Activated CD4-positive, alpha-beta T cell treated with anti-CD3 and anti-CD28 coated beads, Interleukin-2, amount 50 U/mL, for 48 hours (primary cell): ENCODE measurements around the gene RABGAP1L.
A peak's percentile ranks its signal among the peaks of the same experiment; 100 is the strongest.

Source experiments
- DNase-seq, 2 experiments: peaks; one replicate each; pipeline ENCODE4 v3.0.0-alpha.2; 2020

Gene RABGAP1L

DNA sequence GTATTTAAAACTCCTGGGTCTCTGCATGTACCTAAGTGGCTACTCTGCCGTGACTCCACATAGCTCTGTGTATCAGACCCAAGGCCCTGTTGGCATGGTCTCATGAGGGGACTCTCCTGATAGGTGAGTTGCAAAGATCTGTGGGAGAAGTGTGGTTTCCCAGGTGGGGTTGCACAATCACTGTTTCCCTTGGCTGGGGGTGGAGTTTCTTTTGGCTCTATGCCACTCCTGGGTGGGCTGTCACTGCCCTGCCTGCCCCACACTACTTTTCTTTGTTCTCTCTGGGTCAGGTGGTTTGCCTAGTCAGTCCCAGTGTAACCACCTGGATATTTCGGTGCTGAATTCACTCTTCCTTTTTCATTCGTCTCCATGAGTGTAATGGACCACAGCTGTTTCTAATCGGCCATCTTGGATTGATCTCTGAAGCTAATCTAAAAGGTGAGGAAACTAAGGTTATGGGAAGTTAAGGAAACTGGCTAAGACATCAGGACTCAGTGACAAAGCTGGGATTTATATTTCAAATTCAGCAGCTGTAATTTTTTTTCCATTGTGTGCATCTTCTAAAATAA lies 743.3 kb downstream of the RABGAP1L start:
- no peak for DNase-seq

GRCh38 chr1:174911606-174912005 lies 752.3 kb downstream of the RABGAP1L start:
- no peak for DNase-seq

DNA sequence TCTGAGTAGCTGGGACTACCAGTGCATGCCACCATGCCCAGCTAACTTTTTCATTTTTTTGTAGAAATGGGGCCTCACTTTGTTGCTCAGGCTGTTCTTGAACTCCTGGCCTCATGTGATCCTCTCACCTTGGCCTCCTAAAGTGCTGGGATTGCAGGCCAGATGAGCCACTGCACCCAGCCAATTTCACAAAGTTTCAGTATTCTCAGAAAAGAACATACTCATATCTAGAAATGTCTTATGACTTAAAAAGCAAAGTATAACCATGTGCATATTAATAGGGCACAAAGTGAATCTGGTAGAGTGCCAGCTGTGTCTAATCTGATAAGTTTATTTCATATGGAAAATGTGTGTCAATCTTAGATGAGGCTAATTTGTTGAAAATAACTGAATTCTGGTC lies 752.9 kb downstream of the RABGAP1L start:
- DNase-seq, result peak; percentile 36 to 43

DNA sequence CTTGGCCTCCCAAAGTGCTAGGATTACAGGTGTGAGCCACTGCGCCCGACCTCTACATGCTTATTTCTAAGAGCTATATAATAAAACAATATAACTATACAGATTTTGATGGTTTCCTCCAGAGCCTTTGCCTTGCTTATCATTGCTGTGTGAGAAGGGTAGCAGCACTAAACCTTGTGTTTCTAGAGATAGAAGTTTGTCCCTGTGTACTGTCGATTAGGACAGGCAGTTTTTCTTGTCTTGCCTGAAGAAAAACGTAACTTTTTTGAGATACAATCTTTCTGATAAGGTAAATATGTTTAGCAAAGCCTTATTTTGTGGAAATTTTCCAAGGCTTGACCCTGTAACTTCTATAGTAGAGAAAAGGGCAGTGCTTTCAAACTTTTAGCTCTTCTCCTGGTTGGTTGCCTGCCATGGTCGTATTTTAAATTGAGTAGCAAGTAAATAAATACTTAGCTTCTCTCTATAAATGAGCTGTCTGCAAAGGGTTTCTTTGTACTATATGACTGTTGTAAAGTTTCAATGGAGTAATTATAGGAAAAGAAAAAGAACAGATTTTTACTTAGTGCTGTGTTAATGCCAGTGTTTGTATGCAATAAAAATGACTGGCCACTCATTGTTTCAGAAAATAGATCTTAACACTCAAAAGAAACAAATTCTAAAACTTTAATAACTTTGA lies 754.0 kb downstream of the RABGAP1L start:
- no peak for DNase-seq

DNA sequence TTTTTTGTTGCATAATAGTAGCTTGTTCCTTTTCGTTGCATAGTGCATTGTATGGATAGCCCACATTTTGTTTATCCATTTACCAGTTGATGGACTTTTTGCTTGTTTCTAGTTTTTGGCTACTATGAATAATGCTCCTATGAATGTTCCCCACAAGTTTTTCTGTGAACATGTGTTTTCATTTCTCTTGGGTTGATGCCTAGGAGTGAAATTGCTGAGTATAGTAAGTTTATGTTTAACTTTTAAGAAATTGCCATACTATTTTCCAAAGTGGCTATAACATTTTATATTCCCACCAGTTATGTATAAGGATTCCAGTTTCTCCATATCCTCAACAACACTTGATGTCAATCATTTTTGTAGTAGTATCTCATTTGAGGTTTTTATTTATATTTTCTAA lies 755.7 kb downstream of the RABGAP1L start:
- DNase-seq, result no peak

- no peak for DNase-seq
These were observed 757.5 kb downstream of the RABGAP1L start for GRCh38 chr1:174916846-174917245.

DNA sequence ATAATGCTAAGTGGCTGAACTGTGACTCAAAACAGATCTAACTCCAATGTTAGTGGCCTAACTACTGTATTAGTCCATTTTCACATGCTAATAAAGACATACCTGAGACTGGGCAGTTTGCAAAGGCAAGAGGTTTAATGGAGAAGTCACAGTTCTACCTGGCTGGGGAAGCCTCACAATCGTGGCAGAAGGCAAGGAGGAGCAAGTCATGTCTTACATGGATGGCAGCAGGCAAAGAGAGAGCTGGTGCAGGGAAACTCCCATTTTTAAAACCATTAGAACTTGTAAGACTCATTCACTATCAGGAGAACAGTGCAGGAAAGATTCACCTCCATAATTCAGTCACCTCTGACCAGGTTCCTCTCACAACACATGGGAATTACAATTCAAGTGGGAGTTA lies 760.8 kb downstream of the RABGAP1L start:
- no peak for DNase-seq

DNA sequence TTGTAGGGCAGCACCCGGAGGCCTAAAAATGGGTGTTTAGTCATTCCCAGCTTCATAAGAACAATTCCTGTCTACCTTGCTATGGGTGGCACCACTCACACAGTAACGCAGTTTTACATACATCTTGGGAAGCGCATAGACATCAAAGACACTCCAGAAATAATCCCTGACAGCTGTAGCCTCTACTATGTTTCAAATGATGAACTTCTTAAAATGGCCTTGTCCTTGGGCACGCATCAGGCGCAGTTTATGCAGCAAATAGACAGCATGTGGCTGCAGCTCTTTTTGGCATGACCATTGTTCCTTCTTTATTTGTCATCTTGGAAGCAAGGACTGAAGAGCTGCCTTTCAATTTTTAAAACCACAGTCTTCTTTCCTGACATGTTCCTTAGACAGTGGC lies 762.8 kb downstream of the RABGAP1L start:
- DNase-seq, result no peak

GRCh38 chr1:174923820-174924219 lies 764.5 kb downstream of the RABGAP1L start:
- no peak for DNase-seq

DNA sequence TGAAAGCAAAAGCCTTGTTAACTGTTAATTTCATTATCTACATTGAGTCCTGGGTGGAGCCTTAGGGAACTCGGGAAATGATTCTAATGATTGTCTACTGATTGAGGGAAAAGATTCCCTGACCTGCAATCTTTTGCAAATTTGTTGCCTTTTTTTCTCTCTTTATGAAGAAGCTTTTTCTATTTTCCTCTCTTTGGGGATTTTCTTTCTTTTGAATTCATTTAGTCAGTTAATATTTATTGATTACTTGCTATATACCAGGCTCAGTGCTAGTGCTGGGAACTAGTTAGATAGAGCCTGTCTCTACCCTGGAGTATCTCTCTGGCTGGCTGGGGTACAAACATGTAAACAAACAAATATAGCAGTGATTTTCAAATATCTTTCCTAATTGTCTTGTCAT lies 769.2 kb downstream of the RABGAP1L start:
- no peak for DNase-seq

DNA sequence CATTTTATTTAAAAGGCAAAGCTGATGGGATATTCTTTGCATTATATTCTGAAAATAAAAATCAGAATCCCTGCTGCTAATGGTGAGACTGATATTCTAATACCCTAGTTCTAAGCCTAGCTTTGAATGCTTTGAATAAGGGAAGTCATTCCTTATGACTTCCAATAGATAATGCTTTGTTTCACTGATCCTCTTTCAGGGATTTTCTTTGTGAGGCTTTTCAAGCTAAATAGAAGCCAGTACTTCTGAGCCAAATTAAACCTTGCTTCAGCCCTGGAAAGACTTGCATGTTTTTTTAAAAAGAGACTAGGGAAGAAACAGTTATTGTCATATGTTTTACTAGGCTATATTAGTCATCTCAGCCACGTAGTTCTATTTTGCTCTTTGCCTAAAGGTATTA lies 771.9 kb downstream of the RABGAP1L start:
- DNase-seq, result no peak

DNA sequence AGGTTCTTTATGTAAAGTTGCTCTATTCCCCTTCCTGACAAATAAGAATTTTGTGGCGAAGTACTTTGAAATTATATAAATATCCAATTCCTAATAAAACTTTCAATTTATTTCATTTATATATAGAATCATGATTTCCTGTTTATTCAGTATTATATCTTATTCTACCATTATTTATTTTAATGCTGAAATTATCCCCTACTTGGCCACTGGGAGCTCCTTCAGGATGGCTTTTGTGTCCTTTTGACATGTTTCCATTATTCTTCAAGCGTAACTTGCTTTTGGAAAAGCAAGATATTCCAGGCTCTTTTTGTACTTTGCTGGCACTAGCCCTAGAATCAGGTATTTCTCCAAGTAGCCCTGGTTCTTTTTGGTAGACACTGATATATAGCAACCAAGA lies 773.3 kb downstream of the RABGAP1L start:
- DNase-seq, result no peak

- no peak for DNase-seq
These were observed 776.8 kb downstream of the RABGAP1L start for GRCh38 chr1:174935961-174936727.

DNA sequence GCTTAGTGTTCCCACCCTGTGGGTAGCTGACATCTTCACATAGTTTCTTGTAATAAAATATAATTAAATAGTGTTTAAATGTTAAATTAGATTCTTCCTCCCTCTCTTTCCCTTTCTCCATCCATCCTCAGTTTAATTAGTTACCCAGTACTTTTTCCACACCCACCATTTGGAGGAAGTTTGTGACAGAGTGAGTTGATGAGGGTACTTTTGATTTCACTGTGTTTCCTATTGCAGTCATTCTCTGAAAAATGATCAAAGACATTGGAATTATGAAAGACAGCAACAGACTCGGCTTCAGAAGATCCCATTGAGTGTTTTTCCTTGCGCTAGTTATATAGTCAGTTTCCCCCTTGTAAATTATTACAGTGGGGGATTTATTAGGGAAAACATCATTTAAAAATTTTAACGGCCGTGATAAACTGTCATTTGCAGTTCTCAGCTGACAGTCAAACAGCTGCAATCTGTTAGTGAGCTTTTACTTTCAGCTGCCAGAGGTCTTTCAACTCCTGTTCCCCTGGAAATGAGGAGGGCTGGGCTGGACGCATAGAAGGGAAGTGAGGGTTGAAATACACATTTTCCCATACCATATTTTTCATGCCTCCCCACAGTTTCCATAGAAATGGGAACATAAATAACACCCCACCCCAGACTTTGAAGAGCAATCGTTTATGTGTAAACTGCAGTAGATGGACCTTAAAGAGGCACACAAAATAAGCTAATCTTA lies 779.1 kb downstream of the RABGAP1L start:
- no peak for DNase-seq

DNA sequence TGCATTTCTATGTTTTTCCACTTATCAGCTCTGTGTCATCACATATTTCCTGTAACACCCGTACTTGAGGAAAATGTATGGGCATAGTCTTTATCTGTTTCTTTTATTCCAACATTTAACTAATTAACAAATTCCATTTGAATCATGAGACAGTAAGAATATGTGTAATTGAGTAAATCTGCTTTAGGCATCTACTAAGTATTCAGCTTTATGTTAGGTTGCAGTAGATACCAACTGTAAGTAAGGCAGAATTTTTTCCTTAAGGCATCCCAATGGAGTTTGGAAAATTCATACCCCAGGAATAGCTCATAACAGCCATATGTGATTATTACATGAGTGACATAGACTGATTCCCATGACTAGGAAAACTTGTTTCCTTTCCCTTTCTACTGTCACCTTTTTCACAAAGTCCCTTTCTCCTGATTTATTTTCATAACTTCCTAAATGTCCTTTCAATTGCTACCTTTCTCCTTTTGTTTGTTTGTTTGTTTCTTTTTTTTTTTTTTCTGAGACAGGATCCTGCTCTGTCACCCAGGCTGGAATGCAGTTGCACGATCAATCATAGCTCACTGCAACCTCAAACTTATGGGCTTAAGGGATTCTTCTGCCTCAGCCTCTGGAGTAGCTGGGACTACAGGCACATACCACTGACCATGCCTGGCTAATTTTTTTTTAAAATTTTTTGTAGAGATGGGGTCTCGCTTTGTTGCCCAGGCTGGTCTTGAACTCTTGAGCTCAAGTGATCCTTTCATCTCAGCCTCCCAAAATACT lies 780.6 kb downstream of the RABGAP1L start:
- no peak for DNase-seq

DNA sequence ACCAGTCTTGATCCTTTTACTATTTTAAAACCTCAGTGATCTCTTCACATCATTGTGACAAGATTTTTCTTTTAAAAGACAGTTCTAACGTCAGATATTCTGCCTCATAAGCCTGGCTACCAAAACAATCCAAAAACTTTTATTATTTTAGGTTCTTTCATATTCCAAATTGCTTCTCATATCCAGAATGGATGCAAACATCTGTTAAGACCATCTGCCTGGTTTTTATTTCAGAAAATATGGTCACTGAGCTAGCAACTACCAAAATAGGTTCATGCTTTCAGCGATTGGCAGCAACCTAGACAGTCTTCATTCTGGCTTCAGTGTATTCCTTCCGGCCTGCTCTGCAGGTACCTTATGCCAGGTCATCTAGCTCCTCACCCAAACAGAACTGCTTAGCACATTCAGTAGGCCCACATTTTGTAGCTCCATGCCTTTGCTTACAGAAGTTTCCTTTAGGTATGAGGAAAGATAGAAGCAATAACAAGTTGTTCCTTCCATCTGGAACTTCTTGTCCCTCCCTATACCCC lies 781.4 kb downstream of the RABGAP1L start:
- DNase-seq, result no peak

DNA sequence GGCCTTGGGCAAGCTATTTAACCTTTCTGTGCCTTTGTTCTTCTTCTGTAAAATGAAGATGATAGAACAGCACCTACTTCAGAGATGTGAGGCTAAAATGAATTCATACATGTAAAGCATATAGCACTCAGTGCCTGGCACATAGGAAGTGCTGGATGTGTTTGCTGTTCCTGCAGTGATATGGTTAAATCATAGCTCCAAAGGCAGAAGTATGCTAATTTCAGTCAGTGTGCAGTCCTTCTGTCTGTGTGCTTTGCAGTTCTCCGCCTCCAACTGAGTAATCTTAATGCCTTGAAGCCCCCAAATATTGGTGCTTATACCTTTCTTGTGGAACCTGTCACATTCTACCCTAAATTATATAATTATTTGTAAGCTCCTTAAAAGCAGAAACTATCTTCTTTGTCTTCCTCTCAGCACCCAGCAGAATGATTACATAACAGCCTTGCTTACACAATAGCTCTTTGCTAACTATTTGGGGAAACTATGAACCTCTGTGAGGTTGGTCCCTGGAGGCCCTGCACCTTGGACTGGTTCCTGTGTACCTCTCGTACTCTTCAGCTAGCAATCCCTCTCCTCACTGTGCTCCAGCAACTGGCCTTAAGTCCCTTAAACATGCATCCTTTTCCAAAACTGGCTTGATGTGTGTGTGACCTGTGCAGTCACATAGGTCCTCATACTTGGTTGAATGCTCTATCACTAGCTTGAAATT lies 783.4 kb downstream of the RABGAP1L start:
- no peak for DNase-seq

GRCh38 chr1:174946031-174946430 lies 786.7 kb downstream of the RABGAP1L start:
- DNase-seq, result no peak

GRCh38 chr1:174949061-174949460 lies 789.7 kb downstream of the RABGAP1L start:
- DNase-seq, result no peak

- no peak for DNase-seq
These were observed 790.3 kb downstream of the RABGAP1L start for GRCh38 chr1:174949645-174950044.

- no peak for DNase-seq
These were observed 794.2 kb downstream of the RABGAP1L start for GRCh38 chr1:174953285-174954072.
